GM23338 (cell line): ENCODE results near the gene ATP8A2. TPM values are rescaled to one million over a fixed set of nuclear protein-coding genes. Genes with fewer than 3 reads are reported as not detected.
A peak's percentile ranks its signal among the peaks of the same experiment; 100 is the strongest.

Experiments
- ATAC-seq: fragments of 200-7000 bp; cut with Tn5 transposase; 3 replicates; pipeline ENCODE4 v1.9.1; 2020
- DNase-seq: peaks from one replicate; pipeline ENCODE4 v3.0.0-alpha.2; 2015; ENCODE audit warnings: low spot score
- H2AFZ ChIP-seq: fragments of 200-600 bp; sonication (generic); 2 replicates; pipeline ENCODE4 v1.8.0; 2016; ENCODE audit warnings: antibody characterized with exemption, mild to moderate bottlenecking, moderate library complexity
- H3F3A ChIP-seq: fragments of 200-600 bp; sonication (generic); replicated peaks from 2 replicates; pipeline ENCODE4 v1.8.0; 2017; ENCODE audit warnings: antibody characterized with exemption, mixed run types, low read depth
- H3K27ac ChIP-seq: fragments of 200-600 bp; sonication (generic); 2 replicates; pipeline ENCODE4 v1.6.1; 2016; ENCODE audit warnings: low read depth
- H3K27me3 ChIP-seq: fragments of 200-600 bp; sonication (generic); 2 replicates; pipeline ENCODE4 v1.8.0; 2016; ENCODE audit warnings: mild to moderate bottlenecking, mixed run types, moderate library complexity; ENCODE audit not compliant: insufficient read depth
- H3K36me3 ChIP-seq: fragments of 200-600 bp; sonication (generic); 2 replicates; pipeline ENCODE4 v1.8.0; 2016; ENCODE audit warnings: mild to moderate bottlenecking; ENCODE audit not compliant: insufficient read depth
- H3K4me1 ChIP-seq: fragments of 200-600 bp; sonication (generic); 2 replicates; pipeline ENCODE4 v1.8.0; 2016; ENCODE audit warnings: mild to moderate bottlenecking, moderate library complexity; ENCODE audit not compliant: insufficient read depth
- H3K4me2 ChIP-seq: fragments of 200-600 bp; sonication (generic); 2 replicates; pipeline ENCODE4 v1.7.1; 2017; ENCODE audit warnings: mixed run types
- H3K4me3 ChIP-seq: fragments of 200-600 bp; sonication (generic); 2 replicates; pipeline ENCODE4 v1.6.1; 2016; ENCODE audit warnings: mixed run types
- H3K79me2 ChIP-seq: fragments of 200-600 bp; sonication (generic); replicated peaks from 2 replicates; pipeline ENCODE4 v1.8.0; 2017; ENCODE audit warnings: mild to moderate bottlenecking; ENCODE audit not compliant: insufficient read depth
- H3K9me2 ChIP-seq: fragments of 200-600 bp; sonication (generic); 2 replicates; pipeline ENCODE4 v1.8.0; 2017; ENCODE audit not compliant: insufficient read depth
- H4K20me1 ChIP-seq: fragments of 200-600 bp; sonication (generic); replicated peaks from 2 replicates; pipeline ENCODE4 v1.8.0; 2017; ENCODE audit warnings: mild to moderate bottlenecking; ENCODE audit not compliant: insufficient read depth
- H3K27ac Mint-ChIP-seq: 2 replicates; pipeline ENCODE4 v1.8.0; 2020; ENCODE audit warnings: inconsistent platforms, mild to moderate bottlenecking, moderate library complexity, mixed read lengths
- H3K27me3 Mint-ChIP-seq: 3 replicates; pipeline ENCODE4 v1.8.0; 2022; ENCODE audit warnings: low read depth, mild to moderate bottlenecking, moderate library complexity, mixed read lengths, inconsistent platforms; ENCODE audit not compliant: insufficient read depth, poor library complexity
- H3K36me3 Mint-ChIP-seq: 3 replicates; pipeline ENCODE4 v1.8.0; 2021; ENCODE audit warnings: low read depth, mild to moderate bottlenecking, inconsistent platforms, moderate library complexity, mixed read lengths
- H3K4me1 Mint-ChIP-seq: 3 replicates; pipeline ENCODE4 v1.8.0; 2020; ENCODE audit warnings: mild to moderate bottlenecking, inconsistent platforms, mixed read lengths
- H3K4me3 Mint-ChIP-seq: 3 replicates; pipeline ENCODE4 v1.8.0; 2021; ENCODE audit warnings: moderate library complexity, mild to moderate bottlenecking, inconsistent platforms, mixed read lengths
- H3K9me3 Mint-ChIP-seq: 3 replicates; pipeline ENCODE4 v1.8.0; 2020; ENCODE audit warnings: moderate library complexity, mild to moderate bottlenecking, inconsistent platforms, mixed read lengths
- CTCF ChIP-seq, 2 experiments: fragments of 200-600 bp in 1 of 2; sonication (generic) in 1 of 2; conservative IDR thresholded peaks; 2 replicates each; pipeline versions ENCODE4 v1.5.1 to v1.6.1; 2016 to 2017; ENCODE audit warnings: antibody characterized with exemption in 2 of 2, low read depth in 2 of 2, mild to moderate bottlenecking in 2 of 2, moderate library complexity in 1 of 2
- JUNB ChIP-seq: IDR thresholded peaks from one replicate; pipeline ENCODE4 v1.6.1; 2016; ENCODE audit warnings: antibody characterized with exemption; ENCODE audit not compliant: unreplicated experiment
- NANOG ChIP-seq: IDR thresholded peaks from 2 replicates; pipeline ENCODE4 v1.6.1; 2016; ENCODE audit warnings: antibody characterized with exemption, borderline replicate concordance
- ZNF331 ChIP-seq: fragments of 250-450 bp; sonication (Bioruptor Pico); IDR thresholded peaks from 2 replicates; pipeline ENCODE4 v1.5.0; 2020; ENCODE audit warnings: low read depth, mild to moderate bottlenecking, moderate library complexity
- polyA plus RNA-seq: library from polyadenylated mRNA; unstranded; fragments of >200 nt; fragmentation: Nextera tagmentation; extraction: Ambion mirVana; gene quantifications from 2 replicates; pipeline ENCODE4 v1.2.1, GENCODE V29; 2016
- total RNA-seq: library from RNA; depleted of rRNA; stranded (reverse); fragments of >200 nt; shearing (Covaris generic); gene quantifications from 2 replicates; pipeline ENCODE4 v1.2.3, GENCODE V29; 2014
- TF ChIP-seq, protein P1 (sequence below): fragments of 250-450 bp; sonication (Bioruptor Pico); IDR thresholded peaks from 2 replicates; pipeline ENCODE4 v1.5.0; 2020; ENCODE audit warnings: mild to moderate bottlenecking, moderate library complexity

Gene ATP8A2
- total and polyA plus RNA-seq, 2 experiments from 2014 or later, result 5.7 to 8.8 TPM

DNA sequence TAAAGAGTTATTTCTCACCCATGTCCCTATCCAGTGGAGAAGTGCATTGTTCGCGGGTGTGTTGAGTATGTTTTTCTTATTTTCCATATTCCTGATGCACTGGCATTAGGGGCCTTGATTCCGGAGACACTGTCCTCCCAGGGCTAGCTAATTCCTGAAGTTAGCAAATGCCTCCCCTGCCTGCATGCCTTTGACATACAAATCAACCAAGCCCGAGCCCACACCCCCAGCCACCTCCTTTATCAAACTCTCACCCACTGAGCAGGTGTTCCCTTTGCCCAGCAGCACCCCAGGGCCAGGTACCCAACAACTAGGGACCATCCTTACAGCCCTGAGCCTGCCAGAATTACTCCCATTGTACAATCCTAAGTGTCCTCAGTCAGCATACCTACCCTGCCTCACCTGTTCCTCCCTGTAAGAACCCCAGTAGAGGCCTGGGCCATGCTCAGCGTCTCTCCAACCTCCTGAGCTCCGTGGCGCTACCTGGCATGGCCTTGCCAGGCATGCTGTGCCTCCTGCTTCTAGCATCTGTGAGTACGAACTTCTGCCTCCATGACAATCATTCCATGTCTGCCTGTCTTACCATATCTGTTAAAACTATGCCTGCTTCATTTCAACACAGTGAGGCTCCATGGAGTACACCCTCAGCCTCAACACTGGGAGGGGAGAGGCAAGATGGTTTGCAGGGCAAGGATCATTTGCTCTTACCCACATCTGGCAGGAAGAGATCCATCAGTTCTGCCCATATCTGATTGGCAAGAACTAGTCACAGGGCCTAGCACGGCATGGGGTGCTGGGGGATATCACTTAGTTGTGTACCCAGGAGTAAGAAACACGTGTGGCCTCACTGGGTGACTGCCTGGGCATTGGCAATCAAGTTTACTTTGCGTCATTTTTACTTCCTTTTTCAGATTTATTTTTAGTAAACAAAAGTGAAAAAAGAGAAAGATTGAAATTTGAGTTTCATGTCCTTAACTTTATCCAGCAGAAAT, 476.2 kb downstream of the ATP8A2 start (continued):
- TF ChIP-seq CTCF (conservative IDR thresholded peaks at IDR 0.05; ENCODE audit: low read depth in 2 of 2), result no peak
- no peak for TF ChIP-seq NANOG

DNA sequence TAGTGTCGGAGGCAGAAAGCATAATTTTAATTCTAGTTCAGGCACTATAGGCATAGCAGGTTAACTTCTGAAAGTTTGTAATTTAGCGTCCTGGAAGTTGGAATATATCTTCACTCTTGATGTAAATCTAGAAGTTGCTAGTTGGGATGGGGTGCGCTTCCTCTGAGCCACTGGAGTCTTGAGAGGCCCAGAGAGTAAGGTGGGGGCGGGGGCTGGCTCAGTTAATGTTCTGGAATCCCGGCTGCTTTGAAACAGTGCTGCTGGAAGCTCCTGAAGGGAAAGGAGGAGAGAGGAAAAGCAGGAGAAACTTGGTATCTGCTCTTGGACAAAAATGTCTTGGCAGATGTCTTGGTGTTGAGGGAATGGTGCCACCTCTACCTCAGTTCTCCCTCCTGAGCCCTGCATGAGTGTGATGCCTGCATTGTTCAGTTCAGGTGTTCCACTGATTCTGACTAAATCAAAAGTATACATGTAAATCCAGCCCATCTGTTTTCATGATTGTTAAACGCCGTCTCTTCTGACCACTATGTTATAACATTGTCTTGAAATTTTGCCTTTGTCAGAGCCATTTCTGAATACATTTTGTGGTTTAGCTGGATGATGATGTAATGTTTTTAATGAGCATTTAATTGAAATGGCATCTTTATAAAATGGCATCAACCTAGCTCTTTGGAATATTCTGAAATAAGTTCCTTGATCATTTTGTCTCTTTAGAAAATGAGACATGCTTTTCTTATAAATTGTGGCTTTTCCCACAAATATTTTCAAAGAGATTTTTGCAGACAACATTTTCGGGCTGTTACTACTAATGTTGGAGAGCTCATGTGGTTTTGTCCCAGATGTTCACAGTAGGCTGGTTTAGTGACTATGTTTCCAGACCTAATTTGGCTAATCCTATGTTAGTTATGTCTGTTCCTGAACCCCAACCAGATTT, 477.3 kb downstream of the ATP8A2 start:
- Mint-ChIP-seq H3K4me3 (no peak overlapping the region), H3K4me1 (peaks cover 40% of the 10 kb centered on the region), H3K9me3 (no peaks in the 10 kb centered on the region), H3K27ac (no peak overlapping the region), H3K36me3 (no peaks in the 10 kb centered on the region), H3K27me3 (peaks cover 2% of the 10 kb centered on the region)
- ATAC-seq (peak; percentile 62), DNase-seq (peak; percentile 43)
- Histone ChIP-seq H3F3A (no peaks in the 10 kb centered on the region), H3K4me1 (peaks cover 18% of the 10 kb centered on the region), H2AFZ (no peak overlapping the region), H3K4me3 (no peak overlapping the region), H3K36me3 (no peaks in the 10 kb centered on the region), H3K79me2 (no peaks in the 10 kb centered on the region), H4K20me1 (no peaks in the 10 kb centered on the region), H3K4me2 (0 out of 2 replicates have a peak overlapping the region, but pooled peaks have one; percentile 10), H3K27ac (no peak overlapping the region), H3K27me3 (no peaks in the 10 kb centered on the region), H3K9me2 (no peaks in the 10 kb centered on the region)
- TF ChIP-seq, protein P1, sequence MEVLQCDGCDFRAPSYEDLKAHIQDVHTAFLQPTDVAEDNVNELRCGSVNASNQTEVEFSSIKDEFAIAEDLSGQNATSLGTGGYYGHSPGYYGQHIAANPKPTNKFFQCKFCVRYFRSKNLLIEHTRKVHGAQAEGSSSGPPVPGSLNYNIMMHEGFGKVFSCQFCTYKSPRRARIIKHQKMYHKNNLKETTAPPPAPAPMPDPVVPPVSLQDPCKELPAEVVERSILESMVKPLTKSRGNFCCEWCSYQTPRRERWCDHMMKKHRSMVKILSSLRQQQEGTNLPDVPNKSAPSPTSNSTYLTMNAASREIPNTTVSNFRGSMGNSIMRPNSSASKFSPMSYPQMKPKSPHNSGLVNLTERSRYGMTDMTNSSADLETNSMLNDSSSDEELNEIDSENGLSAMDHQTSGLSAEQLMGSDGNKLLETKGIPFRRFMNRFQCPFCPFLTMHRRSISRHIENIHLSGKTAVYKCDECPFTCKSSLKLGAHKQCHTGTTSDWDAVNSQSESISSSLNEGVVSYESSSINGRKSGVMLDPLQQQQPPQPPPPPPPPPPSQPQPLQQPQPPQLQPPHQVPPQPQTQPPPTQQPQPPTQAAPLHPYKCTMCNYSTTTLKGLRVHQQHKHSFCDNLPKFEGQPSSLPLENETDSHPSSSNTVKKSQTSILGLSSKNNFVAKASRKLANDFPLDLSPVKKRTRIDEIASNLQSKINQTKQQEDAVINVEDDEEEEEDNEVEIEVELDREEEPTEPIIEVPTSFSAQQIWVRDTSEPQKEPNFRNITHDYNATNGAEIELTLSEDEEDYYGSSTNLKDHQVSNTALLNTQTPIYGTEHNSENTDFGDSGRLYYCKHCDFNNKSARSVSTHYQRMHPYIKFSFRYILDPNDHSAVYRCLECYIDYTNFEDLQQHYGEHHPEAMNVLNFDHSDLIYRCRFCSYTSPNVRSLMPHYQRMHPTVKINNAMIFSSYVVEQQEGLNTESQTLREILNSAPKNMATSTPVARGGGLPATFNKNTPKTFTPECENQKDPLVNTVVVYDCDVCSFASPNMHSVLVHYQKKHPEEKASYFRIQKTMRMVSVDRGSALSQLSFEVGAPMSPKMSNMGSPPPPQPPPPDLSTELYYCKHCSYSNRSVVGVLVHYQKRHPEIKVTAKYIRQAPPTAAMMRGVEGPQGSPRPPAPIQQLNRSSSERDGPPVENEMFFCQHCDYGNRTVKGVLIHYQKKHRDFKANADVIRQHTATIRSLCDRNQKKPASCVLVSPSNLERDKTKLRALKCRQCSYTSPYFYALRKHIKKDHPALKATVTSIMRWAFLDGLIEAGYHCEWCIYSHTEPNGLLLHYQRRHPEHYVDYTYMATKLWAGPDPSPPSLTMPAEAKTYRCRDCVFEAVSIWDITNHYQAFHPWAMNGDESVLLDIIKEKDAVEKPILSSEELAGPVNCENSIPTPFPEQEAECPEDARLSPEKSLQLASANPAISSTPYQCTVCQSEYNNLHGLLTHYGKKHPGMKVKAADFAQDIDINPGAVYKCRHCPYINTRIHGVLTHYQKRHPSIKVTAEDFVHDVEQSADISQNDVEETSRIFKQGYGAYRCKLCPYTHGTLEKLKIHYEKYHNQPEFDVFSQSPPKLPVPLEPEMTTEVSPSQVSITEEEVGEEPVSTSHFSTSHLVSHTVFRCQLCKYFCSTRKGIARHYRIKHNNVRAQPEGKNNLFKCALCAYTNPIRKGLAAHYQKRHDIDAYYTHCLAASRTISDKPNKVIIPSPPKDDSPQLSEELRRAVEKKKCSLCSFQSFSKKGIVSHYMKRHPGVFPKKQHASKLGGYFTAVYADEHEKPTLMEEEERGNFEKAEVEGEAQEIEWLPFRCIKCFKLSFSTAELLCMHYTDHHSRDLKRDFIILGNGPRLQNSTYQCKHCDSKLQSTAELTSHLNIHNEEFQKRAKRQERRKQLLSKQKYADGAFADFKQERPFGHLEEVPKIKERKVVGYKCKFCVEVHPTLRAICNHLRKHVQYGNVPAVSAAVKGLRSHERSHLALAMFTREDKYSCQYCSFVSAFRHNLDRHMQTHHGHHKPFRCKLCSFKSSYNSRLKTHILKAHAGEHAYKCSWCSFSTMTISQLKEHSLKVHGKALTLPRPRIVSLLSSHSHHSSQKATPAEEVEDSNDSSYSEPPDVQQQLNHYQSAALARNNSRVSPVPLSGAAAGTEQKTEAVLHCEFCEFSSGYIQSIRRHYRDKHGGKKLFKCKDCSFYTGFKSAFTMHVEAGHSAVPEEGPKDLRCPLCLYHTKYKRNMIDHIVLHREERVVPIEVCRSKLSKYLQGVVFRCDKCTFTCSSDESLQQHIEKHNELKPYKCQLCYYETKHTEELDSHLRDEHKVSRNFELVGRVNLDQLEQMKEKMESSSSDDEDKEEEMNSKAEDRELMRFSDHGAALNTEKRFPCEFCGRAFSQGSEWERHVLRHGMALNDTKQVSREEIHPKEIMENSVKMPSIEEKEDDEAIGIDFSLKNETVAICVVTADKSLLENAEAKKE, result no peak
- TF ChIP-seq ZNF331 (CRISPR knock-in tag) (no peak), JUNB (no peak)
